HG03575 (cell line): ENCODE results near the gene LRRN3.
"Not testable (repeated sequence)": the region's sequence is repeated elsewhere in the genome, so short reads cannot be mapped to it uniquely, and the experiment has no call there.

ENCODE experiments used
- ATAC-seq: cut with Tn5 transposase; IDR thresholded peaks from one replicate; pipeline ENCODE4 v1.9.1; 2021; ENCODE audit not compliant: unreplicated experiment, insufficient number of reproducible peaks, low FRiP score; ENCODE audit errors: extremely low read depth

The LRRN3 gene

GRCh38 chr7:111090846-111091245 is at the start of gene LRRN3:
Gene LRRN3 (plus strand): TSS chr7:111091127. CDS start chr7:111122773, 31,646 bp downstream.
- ATAC-seq: no peak

DNA sequence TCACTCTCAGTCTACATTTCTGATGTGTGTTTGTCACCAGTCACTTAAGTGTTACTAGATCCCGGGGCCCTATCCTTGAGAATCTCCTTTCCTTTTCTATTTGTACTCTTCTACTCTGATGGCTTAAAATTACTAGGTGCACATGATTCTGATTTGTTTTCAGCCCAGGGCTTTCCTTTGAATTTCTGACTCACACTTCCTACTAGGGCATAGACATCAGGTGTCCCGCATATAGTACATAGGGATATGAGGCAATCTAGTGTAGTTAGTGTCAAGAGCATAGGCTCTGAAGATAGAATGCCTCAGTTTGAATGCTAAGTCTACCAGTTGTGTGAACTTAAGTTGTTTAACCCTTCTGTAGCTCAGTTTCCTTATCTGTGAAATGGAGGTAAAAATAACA is 49.4 kb upstream of the LRRN3 start:
- ATAC-seq: no peak

DNA sequence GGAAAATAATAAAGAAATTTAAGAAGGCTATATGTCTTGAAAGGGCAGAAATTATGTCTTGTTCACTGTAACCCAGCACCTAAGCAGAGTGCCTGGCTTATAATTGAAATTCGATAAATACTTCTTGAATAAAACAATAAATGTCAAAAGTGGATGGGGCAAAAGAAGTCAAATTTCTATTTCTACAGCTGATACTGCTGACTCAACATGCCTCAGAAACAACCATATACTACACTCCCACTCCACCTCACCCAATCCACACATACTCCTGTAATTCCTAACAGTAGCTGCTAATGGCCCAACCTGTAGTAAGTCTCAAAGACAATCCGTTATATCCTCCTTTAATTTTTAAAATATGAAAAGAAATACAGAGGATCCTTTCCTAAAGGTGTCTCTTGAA is 48.1 kb upstream of the LRRN3 start:
- no peak for ATAC-seq

DNA sequence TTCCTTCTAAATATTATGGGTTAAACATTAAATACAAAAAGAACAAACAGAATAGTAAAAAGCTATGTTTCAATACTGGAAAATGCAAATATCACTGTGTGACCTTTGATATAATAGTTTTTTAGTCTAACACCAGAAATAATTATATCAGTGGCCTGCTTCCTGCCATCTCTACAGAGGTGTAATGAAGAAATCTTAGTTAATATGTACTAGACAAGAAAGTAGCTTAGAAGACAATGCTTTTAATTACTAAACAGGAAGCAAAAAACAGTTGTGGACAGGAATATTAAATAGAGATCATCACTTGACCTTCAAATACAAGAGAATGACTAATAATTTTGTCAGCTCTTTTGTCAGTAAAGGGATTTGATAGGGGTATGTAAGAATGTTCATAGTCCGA is 47.4 kb upstream of the LRRN3 start:
- peak; percentile 90 for ATAC-seq

DNA sequence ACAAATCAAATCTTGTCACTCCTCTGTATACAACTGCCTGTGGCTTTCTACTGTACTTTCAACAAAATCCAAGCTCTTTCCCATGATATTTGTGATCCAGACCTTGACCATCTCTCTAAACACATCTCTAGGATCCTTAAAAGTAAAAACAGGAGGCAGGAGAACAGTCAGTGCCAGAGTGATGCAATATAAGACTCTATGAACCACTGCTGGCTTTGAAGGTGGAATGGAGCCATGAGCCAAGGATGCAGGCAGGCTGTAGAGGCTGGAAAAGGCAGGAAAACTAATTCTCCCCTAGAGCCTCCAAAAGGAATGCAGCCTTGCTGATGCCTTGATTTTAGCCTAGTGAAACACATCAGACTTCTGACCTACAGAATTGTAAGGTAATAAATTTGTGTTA is 45.5 kb upstream of the LRRN3 start:
- ATAC-seq: no peak

GRCh38 chr7:111047595-111047994 is 43.3 kb upstream of the LRRN3 start:
- ATAC-seq: no peak

DNA sequence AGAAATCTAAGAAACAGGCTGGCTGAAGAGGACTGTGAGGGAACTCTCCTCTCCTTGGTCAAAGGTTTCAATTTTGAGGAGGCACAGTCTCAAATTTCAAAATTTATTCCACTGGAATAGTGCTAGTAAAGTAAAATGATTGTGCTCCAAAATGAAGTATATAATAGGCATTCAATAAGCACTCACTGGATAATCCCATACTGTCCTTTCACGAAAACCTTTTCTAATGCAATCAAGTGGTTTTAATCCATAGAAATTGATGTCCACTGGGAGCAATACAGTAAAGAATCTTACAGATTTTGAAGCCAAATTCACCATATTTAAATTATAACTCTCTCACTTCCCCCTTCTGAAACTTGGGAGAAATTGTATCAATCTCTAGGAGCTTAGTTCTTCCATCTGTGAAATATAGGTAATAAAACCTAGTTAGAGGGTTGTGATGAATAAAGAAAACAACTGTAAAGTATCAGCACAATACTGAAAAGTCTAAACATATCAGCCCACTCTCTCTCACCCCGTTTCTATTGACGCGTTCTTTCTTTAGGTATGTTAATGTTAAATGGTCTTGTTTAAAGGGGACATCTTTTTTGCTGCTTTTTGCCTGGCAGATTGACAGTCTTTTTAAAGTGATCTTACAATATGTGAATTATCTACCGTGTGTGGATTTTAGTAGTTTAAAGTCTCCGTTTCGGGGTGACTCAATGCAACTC is 40.8 kb upstream of the LRRN3 start:
- no peak for ATAC-seq

GRCh38 chr7:111050875-111051416 is 40.0 kb upstream of the LRRN3 start:
- ATAC-seq: no peak

DNA sequence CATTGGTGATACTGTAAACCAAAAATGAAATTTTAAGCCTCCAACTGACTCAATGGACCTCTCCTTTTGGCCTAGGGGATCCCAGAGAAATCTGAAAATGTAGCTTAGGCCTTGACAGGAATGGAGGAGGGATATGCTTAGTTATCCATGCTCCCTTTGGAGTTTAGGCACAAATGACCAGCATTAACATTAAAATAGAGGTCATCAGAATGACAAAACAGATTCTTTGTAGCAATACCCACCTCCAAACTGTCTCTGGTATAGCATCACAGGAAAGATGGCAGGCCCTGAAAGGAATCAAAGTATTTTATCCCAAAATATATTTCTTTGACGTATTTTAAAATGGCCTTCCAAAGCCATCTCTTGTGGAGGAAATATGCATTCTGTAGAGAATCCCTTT is 39.1 kb upstream of the LRRN3 start:
- no peak for ATAC-seq

- no peak for ATAC-seq
These were observed 37.9 kb upstream of the LRRN3 start for GRCh38 chr7:111053035-111053434.

- no peak for ATAC-seq
These were observed 34.6 kb upstream of the LRRN3 start for GRCh38 chr7:111056371-111056770.

- ATAC-seq: no peak
These were observed 33.9 kb upstream of the LRRN3 start for GRCh38 chr7:111057066-111057465.

- no peak for ATAC-seq
These were observed 31.1 kb upstream of the LRRN3 start for GRCh38 chr7:111059833-111060232.

DNA sequence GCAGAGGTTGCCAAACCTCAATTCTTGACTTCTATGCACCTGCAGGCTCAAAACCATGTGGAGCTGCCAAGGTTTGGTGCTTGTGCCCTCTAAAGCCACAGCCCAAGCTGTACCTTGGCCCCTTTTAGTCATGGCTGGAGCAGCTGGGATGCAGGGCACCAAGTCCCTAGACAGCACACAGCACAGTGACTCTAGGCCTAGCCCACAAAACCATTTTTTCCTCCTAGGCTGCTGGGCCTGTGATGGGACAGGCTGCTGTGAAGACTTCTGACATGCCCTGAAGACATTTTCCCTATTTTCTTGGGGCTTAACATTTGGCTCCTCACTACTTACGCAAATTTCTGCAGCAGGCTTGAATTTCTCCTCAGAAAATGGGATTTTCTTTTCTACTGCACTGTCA is 27.8 kb upstream of the LRRN3 start:
- ATAC-seq: no peak

DNA sequence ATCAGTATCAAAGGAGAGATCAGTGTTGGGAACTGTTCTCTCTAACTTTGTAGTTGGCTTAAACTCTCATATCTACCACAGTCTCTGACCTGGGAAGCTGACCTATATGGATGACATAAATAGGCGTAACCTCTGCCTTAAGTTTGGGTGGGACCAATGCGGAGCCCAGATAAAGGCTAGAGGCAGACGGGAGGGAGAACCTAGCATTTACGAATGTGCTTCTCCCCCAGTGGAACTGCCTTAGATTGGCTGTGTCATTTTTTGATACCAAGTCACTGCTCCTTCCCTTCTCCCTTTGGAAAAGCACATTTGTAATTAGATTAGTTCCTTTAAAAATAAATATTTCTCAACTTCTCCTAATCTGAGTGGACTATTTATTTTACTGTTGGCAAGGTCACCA is 23.7 kb upstream of the LRRN3 start:
- ATAC-seq: no peak

DNA sequence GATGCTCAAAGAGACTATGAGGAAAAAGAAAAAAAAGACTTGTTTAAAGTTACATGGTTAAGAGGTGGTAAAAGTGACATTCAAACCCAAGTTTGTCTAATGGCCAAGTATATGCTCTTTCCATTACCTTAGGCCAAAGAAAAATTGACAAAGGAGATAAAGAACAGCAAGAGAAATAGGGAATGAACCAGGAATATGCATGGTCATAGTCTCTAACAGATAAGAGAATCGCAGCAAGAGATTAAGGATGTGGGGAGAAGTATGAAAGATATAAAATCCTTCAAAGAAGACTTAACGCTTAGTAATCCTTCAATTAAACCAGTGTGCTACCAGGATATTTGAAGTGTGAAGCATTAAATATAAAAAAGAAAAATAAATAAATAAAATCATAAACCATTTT is 23.2 kb upstream of the LRRN3 start:
- no peak for ATAC-seq

DNA sequence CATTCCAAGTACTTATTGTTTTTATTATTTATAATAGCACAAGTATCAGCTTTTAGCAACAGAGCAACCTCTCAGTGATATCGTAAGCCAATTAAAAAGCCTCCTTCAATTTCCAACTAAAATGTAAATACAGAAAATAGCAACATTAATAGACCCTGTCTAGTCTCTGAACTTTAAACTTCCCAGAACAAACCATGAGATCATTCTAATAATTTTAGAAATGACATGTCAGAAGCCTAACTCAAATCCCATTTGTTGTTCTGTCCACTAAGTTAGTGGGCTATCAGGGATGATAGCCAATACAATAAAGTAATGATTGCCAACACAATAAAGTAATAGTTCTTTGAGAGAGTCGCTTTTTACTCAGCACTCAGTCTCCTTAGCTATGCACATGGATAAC is 22.3 kb upstream of the LRRN3 start:
- ATAC-seq: no peak

- no peak for ATAC-seq
These were observed 19.4 kb upstream of the LRRN3 start for GRCh38 chr7:111071556-111071955.

DNA sequence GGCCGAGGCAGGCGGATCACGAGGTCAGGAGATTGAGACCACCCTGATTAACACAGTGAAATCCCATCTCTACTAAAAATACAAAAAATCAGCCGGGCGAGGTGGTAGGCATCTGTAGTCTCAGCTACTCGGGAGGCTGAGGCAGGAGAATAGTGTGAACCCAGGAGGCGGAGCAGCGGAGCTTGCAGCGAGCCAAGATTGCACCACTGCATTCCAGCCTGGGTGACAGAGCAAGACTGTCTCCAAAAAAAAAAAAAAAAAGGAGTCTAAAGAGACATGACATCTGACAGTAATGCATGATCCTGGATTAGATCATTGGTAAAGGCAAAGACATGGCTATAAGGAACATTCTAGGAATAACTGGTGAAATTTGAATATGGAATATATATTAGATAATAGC is 18.3 kb upstream of the LRRN3 start:
- not testable (repeated sequence) for ATAC-seq

DNA sequence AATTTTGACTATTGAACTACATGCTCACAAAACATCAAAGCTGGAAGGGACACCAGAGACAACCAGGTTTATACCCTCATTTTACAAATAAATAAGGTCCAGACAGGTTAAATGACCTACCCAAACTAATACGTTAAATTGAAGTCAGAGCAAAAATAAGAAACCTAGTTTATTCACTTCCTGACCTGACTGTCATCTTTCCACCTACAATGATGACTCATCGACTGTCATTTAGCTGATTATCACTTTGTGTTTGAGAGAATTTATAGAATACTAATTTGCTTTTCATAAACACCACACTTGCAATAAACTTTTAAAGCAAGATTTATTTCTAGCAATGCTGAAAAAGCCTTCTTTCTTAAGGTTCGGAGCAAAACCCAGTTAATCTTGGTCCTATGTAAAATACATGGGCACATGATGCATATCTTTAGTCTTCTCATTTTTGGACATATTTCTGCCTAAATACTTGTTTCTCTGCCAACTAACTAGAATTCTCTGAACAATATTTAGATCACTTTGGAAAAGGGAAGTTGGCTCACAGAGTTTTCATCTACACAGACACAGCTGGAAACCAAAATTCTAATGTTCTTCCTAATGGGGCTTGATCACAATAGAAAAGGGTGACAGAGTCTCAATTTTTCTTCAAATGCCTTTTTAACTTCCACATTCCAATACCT is 16.7 kb upstream of the LRRN3 start:
- no peak for ATAC-seq
